NT2/D1 (cell line): Measurements from ENCODE around the gene INAVA.

Experiments used
- DNase-seq: peaks from one replicate; pipeline ENCODE4 v3.0.0-alpha.2; 2011; ENCODE audit warnings: low read depth, low spot score
- H3K27me3 ChIP-seq: 2 replicates; pipeline ENCODE4 v1.6.0; 2011; ENCODE audit warnings: mild to moderate bottlenecking; ENCODE audit not compliant: insufficient read length, insufficient read depth
- H3K36me3 ChIP-seq: 2 replicates; pipeline ENCODE4 v1.6.1; 2011; ENCODE audit warnings: mild to moderate bottlenecking, low read length, mixed read lengths; ENCODE audit not compliant: insufficient read depth, insufficient read length
- H3K4me1 ChIP-seq: 2 replicates; pipeline ENCODE4 v1.5.1; 2011; ENCODE audit not compliant: insufficient read depth, insufficient read length
- H3K4me3 ChIP-seq: 2 replicates; pipeline ENCODE4 v1.5.1; 2011; ENCODE audit warnings: low read depth; ENCODE audit not compliant: insufficient read length
- H3K9ac ChIP-seq: 2 replicates; pipeline ENCODE4 v1.6.0; 2011; ENCODE audit warnings: low read depth; ENCODE audit not compliant: insufficient read length
- H3K9me3 ChIP-seq: 2 replicates; pipeline ENCODE4 v1.5.1; 2011; ENCODE audit warnings: mild to moderate bottlenecking, low read length; ENCODE audit not compliant: insufficient read depth
- SUZ12 ChIP-seq: IDR thresholded peaks from 2 replicates; pipeline ENCODE4 v1.6.1; 2011; ENCODE audit not compliant: insufficient read length, insufficient read depth; ENCODE audit errors: extremely low read depth
- YY1 ChIP-seq: IDR thresholded peaks from 2 replicates; pipeline ENCODE4 v1.6.1; 2011; ENCODE audit not compliant: insufficient read length, insufficient read depth
- ZNF274 ChIP-seq: IDR thresholded peaks from 2 replicates; pipeline ENCODE4 v1.6.1; 2011; ENCODE audit warnings: mild to moderate bottlenecking, low read depth, low read length

The INAVA gene

DNA sequence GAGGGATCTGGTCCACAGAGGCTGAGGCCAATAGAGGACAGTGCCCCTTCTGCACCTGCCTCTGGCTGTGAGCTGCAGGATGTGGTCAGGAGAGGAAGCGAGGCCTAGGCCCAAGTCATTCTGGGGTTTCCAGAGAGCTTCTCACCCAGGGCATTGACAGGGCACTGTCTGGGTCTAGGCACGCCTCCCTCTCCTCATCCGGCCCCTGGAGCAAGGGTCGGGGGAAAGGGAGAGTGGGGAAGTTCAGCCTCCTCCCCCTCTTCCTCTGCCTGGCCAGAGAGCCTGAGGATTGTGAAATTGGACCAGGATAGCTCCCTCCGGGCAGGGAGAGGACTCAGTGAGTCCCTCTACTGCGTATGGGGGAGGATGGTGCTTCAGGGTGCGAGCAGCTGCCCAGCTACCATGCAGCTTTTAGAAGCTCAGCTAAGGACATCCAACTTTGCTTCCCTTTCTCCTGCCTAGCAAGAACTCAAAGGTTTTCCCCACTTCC, 6.3 kb upstream of the INAVA start:
- DNase-seq, result no peak
- H3K27me3 ChIP-seq, result no peaks in the 10 kb centered on the region
- peaks cover 26% of the 10 kb centered on the region for H3K4me1 ChIP-seq
- no peak for TF ChIP-seq YY1
- TF ChIP-seq SUZ12, result no peak
- TF ChIP-seq ZNF274, result no peak
- no peaks in the 10 kb centered on the region for H3K9me3 ChIP-seq
- no peak overlapping the region for H3K4me3 ChIP-seq
- peak overlapping the region; percentile 14 for H3K9ac ChIP-seq
- no peaks in the 10 kb centered on the region for H3K36me3 ChIP-seq

- no peaks in the 10 kb centered on the region for H3K9me3 ChIP-seq
- peaks cover 6% of the 10 kb centered on the region for H3K36me3 ChIP-seq
- H3K27me3 ChIP-seq, result no peaks in the 10 kb centered on the region
- H3K4me1 ChIP-seq, result peaks cover 29% of the 10 kb centered on the region
- no peak for DNase-seq
- H3K9ac ChIP-seq, result no peak overlapping the region
- H3K4me3 ChIP-seq, result no peak overlapping the region
- no peak for TF ChIP-seq SUZ12
- no peak for TF ChIP-seq YY1
- no peak for TF ChIP-seq ZNF274
Observed at GRCh38 chr1:200889571-200889970, 5.1 kb upstream of the INAVA start.

GRCh38 chr1:200890027-200890426, 4.7 kb upstream of the INAVA start:
- Histone ChIP-seq H3K36me3 (peaks cover 10% of the 10 kb centered on the region), H3K4me1 (peaks cover 33% of the 10 kb centered on the region), H3K27me3 (no peaks in the 10 kb centered on the region), H3K4me3 (no peak overlapping the region), H3K9me3 (no peaks in the 10 kb centered on the region), H3K9ac (no peak overlapping the region)
- TF ChIP-seq SUZ12 (no peak), ZNF274 (no peak), YY1 (no peak)
- no peak for DNase-seq

- H3K36me3 ChIP-seq, result peaks cover 18% of the 10 kb centered on the region
- no peaks in the 10 kb centered on the region for H3K9me3 ChIP-seq
- H3K4me3 ChIP-seq, result peak overlapping the region; percentile 86
- H3K27me3 ChIP-seq, result no peaks in the 10 kb centered on the region
- H3K9ac ChIP-seq, result peak overlapping the region; percentile 96
- DNase-seq, result peak; percentile 87
- peaks cover 43% of the 10 kb centered on the region for H3K4me1 ChIP-seq
- no peak for TF ChIP-seq ZNF274
- no peak for TF ChIP-seq YY1
- no peak for TF ChIP-seq SUZ12
Observed at GRCh38 chr1:200890818-200891773, 3.6 kb upstream of the INAVA start.

DNA sequence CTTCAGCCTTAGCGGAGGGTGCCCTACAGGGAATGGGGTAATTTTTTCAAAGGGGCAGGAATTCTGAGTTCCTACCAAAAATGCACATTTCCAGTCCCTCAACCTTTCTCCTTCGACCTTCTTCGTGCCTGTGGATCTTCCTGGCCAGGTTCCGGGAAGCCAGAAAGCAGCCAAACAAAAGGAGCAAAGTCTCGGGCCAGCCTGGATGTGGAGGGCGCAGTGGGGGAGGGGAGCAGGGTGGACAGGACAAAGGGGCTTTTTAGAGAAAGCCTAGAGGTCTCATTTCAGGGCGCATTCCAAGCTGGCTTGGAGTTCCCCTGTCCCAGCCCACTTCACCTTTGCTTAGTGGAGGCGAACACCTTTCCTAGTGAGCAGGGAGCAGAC, 2.9 kb upstream of the INAVA start:
- Histone ChIP-seq H3K4me1 (peaks cover 46% of the 10 kb centered on the region), H3K9ac (peak overlapping the region; percentile 96), H3K4me3 (peak overlapping the region; percentile 86), H3K9me3 (no peaks in the 10 kb centered on the region), H3K27me3 (no peaks in the 10 kb centered on the region), H3K36me3 (peaks cover 18% of the 10 kb centered on the region)
- TF ChIP-seq ZNF274 (no peak), YY1 (no peak), SUZ12 (no peak)
- peak; percentile 73 for DNase-seq

DNA sequence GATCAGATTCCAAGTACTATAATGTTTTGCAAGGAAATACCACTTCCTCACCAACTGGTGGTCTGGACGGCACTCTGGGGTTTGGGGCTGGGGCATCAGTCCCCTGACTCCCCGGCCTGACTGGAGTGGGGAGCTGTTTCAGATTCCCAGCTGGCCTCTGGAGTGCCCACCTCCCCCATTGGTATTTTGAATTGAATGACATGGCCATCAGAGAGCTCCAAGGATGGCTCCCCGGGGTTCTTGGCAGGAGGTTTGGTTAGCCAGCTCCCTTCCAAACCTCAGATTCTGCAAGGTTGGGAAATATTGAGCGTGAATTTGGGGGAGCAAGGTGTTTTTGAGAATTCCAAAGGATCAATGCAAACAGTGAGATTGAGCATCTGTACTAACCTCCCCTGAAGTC, 2.2 kb upstream of the INAVA start:
- Histone ChIP-seq H3K9ac (peak overlapping the region; percentile 96), H3K4me1 (peaks cover 48% of the 10 kb centered on the region)
- TF ChIP-seq YY1 (no peak), ZNF274 (no peak), SUZ12 (no peak)

GRCh38 chr1:200892958-200893357, 1.7 kb upstream of the INAVA start:
- H3K36me3 ChIP-seq, result peaks cover 28% of the 10 kb centered on the region
- peak overlapping the region; percentile 86 for H3K4me3 ChIP-seq
- H3K27me3 ChIP-seq, result no peaks in the 10 kb centered on the region

More for the DNA sequence above, 2.2 kb upstream of the INAVA start:
- no peak for DNase-seq
- peak overlapping the region; percentile 86 for H3K4me3 ChIP-seq
- H3K27me3 ChIP-seq, result no peaks in the 10 kb centered on the region
- H3K9me3 ChIP-seq, result no peaks in the 10 kb centered on the region
- peaks cover 24% of the 10 kb centered on the region for H3K36me3 ChIP-seq

More at GRCh38 chr1:200892958-200893357, 1.7 kb upstream of the INAVA start:
- peak overlapping the region; percentile 96 for H3K9ac ChIP-seq
- TF ChIP-seq ZNF274 (no peak), SUZ12 (no peak), YY1 (no peak)
- DNase-seq, result no peak
- H3K9me3 ChIP-seq, result no peaks in the 10 kb centered on the region
- H3K4me1 ChIP-seq, result peaks cover 49% of the 10 kb centered on the region
